ENCODE data around the gene FOXC1.

The FOXC1 gene

DNA sequence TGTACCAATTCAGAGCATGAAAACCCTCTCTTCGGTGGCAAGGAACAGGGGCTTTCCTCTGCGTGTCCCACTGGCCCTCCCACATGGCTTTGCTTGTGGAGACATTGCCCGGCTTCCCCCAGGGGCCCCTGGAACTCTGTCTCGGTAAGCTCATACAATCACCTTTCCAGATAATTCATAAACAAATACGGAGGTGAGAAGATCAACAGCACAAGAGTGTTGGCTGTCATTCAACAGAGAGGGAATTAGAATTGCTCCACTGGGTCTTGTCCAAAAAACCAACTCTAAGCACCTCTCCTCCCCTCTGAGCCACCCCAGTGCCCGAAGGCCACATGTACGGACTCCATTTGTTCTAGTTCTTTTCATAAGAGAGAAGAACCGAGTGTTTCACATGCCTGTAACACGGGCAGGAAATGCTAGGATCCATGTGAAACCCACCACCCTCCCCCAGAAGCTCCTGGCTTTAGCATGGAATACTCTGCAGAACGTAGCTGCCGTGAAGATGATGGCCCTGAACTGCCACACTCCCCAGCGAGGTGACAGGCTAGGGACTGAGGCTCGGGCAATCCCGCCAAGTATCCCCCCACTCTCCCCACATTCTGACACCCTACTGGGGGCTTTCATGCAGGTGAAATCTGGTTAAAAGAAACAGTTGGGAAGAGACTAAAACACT, 24.6 kb upstream of the FOXC1 start:
- no peak for DNase-seq

DNA sequence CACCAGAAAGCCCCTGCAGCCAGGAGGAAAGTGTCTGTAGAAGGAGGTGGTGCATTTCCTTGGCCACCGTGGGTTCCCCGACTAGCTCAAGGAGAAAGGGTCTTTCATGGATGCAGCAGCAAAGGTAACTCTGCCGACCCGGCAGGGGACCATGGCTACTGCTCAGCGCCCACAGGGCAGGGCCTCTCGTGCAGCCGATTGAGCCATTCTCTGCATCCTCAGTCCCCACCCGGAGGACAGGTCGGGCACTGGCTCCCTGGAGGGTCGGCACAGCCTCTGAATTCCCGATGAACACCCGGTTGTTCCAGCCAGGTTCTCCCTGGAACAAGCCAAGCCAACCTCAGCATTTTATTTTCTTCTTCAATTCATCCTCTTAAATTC, 24.1 kb upstream of the FOXC1 start:
- DNase-seq: no peak

DNA sequence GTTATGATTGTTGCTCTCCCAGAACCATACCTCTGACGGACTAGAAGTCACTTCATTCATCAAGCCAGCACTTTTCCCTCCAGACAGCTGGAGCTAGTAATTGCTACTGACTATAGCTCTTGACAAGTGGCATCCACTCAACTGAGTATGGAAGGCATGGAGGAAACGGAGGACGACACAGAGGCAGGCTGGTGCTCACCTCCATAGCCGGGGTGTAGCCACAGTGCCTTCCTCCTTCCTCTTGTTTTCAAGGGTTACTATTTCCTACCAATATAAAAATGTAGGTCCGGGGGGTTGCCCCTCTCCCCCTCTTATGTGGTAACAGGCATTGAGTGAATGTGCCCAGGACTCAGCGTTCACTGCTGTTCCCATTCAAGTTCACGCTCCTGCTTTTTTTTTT, 23.5 kb upstream of the FOXC1 start:
- no peak for DNase-seq

- DNase-seq: no peak
Observed at GRCh38 chr6:1586861-1587450, 22.8 kb upstream of the FOXC1 start.

DNA sequence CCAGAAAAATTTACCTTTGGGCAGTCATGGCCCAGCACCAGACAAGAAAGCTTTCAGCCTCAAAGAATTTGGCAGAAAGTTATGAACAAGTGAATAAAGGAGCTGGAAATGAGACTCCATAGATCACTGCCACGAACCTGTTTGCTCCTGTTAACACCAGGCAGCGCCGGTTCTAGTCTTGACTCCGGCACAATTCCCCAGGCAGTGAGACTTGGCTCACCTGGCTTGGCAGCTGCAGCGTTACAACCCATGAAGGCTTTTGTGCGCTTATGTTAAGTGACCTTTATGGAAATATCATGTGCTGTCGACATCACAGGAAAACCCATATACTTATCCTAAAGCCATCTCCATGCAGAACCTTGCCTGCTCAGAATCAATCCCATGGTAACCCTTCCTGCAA, 22.2 kb upstream of the FOXC1 start:
- DNase-seq: no peak

DNA sequence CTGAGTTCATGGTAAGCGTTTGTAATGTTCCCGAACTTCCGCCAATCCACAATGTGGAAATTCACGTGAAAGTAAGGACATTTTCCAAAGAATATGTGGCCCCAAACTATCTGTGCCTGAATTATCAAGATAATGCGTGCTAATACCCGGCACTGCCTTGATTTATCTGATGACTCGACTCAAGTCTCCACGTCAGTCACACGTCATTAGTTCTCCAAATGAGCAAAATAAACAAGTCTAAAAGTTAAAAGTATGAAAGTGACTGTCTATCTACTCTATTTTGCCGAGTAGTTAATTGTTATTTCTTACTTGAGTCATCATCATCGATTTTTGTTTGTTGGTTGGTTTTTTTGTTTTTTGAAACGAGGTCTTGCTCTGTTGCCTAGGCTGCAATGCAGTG, 21.7 kb upstream of the FOXC1 start:
- no peak for DNase-seq

GRCh38 chr6:1589208-1589607, 20.5 kb upstream of the FOXC1 start:
- no peak for DNase-seq

GRCh38 chr6:1590580-1590979, 19.1 kb upstream of the FOXC1 start:
- no peak for DNase-seq

GRCh38 chr6:1591243-1591642, 18.5 kb upstream of the FOXC1 start:
- no peak for DNase-seq

DNA sequence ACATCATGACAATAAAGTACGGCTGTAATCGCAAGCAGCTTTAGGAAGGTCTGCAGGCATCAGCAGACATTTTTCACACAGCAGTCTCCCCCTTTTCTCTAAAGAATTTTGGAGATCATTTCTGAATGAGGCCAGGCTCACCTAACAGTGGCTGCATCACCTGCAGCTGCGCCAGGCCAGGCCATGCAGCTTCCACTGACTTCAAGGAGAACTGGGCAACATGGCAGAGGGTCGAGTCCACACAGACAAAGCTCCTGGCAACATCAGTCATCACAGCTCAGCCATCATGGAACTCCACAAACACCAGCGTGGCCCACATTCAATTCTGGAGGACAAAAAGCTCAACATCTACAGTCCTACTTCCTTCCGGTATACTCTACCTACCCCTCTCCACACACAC, 17.8 kb upstream of the FOXC1 start:
- DNase-seq: no peak

- DNase-seq: no peak
Observed at GRCh38 chr6:1592852-1593251, 16.9 kb upstream of the FOXC1 start.

- no peak for DNase-seq
Observed at GRCh38 chr6:1593286-1593957, 16.3 kb upstream of the FOXC1 start.

- DNase-seq: no peak
Observed at GRCh38 chr6:1593958-1594314, 15.8 kb upstream of the FOXC1 start.

DNA sequence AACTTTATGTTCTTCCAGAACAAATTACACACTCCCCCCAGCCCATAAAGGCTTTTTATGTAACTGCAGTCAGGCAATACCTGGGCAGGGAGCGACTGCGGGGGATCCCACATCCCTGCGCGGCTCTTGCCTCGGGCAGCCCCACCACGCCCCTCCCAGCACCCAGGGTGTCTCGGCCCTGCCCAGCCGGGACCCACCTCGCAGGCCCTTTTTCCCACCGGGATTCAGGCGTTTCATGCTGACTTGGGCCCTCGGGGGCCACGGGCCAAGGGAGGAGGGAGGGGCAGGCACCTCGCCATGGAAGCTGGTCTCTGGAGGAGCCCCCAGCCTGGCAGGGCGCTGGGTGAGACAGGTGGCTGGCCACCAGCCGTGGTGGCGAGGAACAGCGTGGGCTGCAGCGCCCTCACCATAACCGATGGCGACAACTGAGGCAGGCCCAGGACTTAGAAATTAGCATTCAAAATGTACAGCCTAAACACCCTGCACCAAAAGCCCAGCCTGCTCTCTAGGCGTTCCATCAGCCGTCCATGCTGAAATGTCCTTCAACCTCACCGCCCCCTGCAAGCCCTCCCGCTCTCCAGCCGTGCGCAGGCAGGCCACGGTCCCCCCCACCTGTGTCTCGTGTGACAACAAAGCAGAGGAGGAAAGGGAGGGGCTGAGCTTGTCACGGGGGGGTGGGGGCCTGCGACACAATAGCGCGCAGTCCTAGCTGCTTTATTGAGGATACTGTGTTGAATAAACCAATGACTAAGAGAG, 15.1 kb upstream of the FOXC1 start:
- DNase-seq: no peak

GRCh38 chr6:1595271-1596087, 14.2 kb upstream of the FOXC1 start:
- no peak for DNase-seq

DNA sequence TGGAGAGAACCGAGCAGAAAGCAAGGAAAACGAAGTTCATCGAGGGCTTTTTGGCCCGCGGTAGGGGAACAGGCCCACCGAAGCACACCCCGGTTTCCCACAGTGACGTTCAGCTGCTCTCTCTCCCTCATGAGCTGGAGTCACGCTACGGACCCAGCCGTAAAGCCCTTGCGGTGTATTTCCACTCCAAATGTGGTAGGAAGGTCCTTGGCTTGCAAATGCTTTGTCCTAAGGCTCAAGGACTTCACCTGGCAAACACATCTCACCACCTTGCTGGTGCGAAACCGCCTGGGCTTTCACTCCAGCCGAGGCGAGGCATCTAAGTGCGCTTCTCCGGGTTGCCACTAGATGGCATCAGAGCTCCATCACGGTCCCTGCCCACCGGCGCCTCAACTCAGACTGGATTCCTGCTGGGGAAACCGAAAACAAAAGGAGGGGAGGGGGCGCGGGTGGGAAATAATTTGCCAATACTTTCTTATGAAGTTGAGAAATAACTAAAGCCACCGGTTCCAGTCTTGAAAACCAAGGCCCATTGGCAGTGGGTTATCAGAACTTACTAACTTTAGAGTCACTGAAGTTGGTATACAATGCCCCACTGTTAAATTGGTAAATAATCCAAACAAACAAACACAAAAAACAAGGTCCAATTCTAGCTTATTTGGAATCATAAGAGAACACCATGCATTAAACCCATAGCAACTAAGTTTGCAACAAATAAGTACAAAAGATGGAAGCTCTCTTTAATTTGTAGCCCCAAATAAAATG, 13.4 kb upstream of the FOXC1 start:
- DNase-seq: peak; percentile 66

DNA sequence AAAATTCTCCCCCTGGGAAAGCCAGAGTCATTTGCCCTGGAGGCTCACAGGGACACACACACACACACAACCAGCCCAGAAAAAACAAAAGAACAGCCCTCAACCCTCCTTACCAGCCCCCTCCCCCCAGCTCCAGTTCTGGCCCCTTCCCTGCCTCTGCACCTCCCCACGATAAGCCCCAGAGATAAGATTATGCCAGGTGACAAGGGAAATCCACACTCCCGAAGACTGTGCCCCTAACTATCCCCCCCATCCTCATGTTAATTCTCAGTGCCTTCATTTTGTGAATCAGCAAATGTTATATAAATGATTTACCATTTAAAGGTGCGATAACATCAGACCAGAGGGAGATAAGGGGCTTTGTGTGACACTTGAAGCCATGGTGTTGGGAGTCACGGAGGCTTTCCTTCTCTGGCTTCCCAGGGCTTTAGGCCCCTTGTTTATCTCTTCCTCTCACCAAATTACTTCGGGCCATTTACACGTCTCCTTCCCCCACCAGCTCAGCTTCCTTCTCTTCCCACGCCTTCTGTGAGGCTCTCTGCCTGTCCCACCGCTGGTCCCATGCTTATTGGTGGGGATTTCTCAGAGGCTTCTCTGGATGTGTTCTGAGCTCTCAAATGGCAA, 12.5 kb upstream of the FOXC1 start:
- no peak for DNase-seq

DNA sequence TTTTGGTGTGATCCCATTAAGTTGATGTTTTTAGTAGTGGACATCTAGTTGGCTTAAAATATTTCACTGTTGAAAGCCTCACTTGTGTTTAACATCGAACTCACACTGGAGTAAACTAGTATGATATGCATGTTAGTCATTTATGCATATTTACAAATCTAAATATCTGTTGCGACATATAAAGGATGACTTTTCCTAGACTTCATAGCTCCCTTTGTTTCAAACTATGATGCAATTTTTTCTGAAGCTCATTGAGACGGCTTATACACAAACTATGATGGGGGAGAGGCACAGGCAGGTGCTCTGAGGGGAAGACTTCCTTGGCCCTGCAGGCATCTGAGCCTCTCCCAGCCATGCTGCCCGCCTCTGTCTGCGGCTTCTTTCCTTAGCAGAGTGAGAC, 11.8 kb upstream of the FOXC1 start:
- no peak for DNase-seq

- no peak for DNase-seq
Observed at GRCh38 chr6:1598433-1598832, 11.3 kb upstream of the FOXC1 start.

DNA sequence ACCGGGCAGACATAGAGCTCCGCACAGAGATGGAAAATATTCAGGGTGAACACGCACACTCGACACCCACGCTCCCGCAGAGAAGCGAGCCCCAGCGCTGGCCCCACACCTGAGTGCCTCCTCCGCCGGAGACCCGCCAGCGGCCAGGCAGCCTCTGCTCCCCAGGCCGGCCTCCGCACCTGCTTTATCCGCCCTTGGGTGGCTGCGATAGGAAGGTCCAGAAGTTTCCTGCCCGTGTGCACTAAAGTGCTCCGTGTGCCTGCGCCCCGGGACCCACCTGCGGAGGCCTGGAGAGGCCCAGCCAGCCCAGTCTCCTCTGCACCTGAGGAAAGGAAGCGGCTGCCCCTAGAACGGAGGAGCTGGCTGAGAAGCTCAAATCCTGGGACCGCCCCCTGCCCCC, 10.8 kb upstream of the FOXC1 start:
- DNase-seq: no peak

- DNase-seq: no peak
Observed at GRCh38 chr6:1599469-1599868, 10.2 kb upstream of the FOXC1 start.
